H1 (cell line): ENCODE data around the gene GMPR2.

Experiments
- CTCF ChIP-seq, 3 experiments: IDR thresholded peaks; 1 replicate in 2 of 3; 2 replicates in 1 of 3; pipeline versions ENCODE4 v1.5.1 to v1.6.1; 2011; ENCODE audit warnings: low read length in 3 of 3, mild to moderate bottlenecking in 3 of 3, inconsistent platforms in 2 of 3, low read depth in 1 of 3, moderate library complexity in 1 of 3; ENCODE audit not compliant: insufficient read depth in 1 of 3; ENCODE audit errors: control extremely low read depth in 1 of 3
- EGR1 ChIP-seq: IDR thresholded peaks from 2 replicates; pipeline ENCODE4 v1.6.1; 2011; ENCODE audit warnings: low read depth, low read length, borderline replicate concordance
- EZH2 ChIP-seq: fragments of 200-600 bp; sonication (generic); IDR thresholded peaks from 2 replicates; pipeline ENCODE4 v1.7.1; 2012; ENCODE audit warnings: low read depth, mild to moderate bottlenecking, moderate library complexity, low read length, inconsistent platforms; ENCODE audit not compliant: severe bottlenecking
- RAD21 ChIP-seq, 2 experiments: IDR thresholded peaks in 1 of 2; conservative IDR thresholded peaks in 1 of 2; 2 replicates each; pipeline ENCODE4 v1.6.1; 2011; ENCODE audit warnings: low read depth in 2 of 2, low read length in 2 of 2, improper control_type of control experiment in 1 of 2, inconsistent platforms in 1 of 2, mild to moderate bottlenecking in 1 of 2, moderate library complexity in 1 of 2

- TF ChIP-seq CTCF (IDR thresholded peaks at IDR 0.05; ENCODE audit: control extremely low read depth in 1 of 3, insufficient read depth in 1 of 3, low read depth in 1 of 3, low read length in 3 of 3) (no peak), RAD21 (IDR thresholded peaks at IDR 0.05 in 1 of 2, conservative IDR thresholded peaks at IDR 0.05 in 1 of 2; ENCODE audit: low read depth in 2 of 2, low read length in 2 of 2) (no peak), EZH2 (no peak), EGR1 (no peak)
Measured at GRCh38 chr14:24236689-24237462, 4.1 kb downstream of the GMPR2 start.
